ENCODE data around the gene KRTAP2-2.

KRTAP2-2 gene

GRCh38 chr17:41024697-41025096 lies 30.3 kb downstream of the KRTAP2-2 start:
- no peak for DNase-seq (ENCODE audit: low spot score)

- no peak for DNase-seq (ENCODE audit: low spot score)
Measured at GRCh38 chr17:41020336-41020735, 34.7 kb downstream of the KRTAP2-2 start.

- no peak for DNase-seq (ENCODE audit: low spot score)
Measured at GRCh38 chr17:41019415-41019814, 35.6 kb downstream of the KRTAP2-2 start.

GRCh38 chr17:41018541-41018940 lies 36.5 kb downstream of the KRTAP2-2 start:
- no peak for DNase-seq (ENCODE audit: low spot score)

GRCh38 chr17:41016578-41017215 lies 38.3 kb downstream of the KRTAP2-2 start:
- no peak for DNase-seq (ENCODE audit: low spot score)

- no peak for DNase-seq (ENCODE audit: low spot score)
Measured at GRCh38 chr17:41015454-41015853, 39.6 kb downstream of the KRTAP2-2 start.

GRCh38 chr17:41013606-41014005 lies 41.4 kb downstream of the KRTAP2-2 start:
- no peak for DNase-seq (ENCODE audit: low spot score)

- DNase-seq (ENCODE audit: low spot score): no peak
Measured at GRCh38 chr17:41013181-41013580, 41.8 kb downstream of the KRTAP2-2 start.

- no peak for DNase-seq (ENCODE audit: low spot score)
Measured at GRCh38 chr17:41012326-41013120, 42.5 kb downstream of the KRTAP2-2 start.

- no peak for DNase-seq (ENCODE audit: low spot score)
Measured at GRCh38 chr17:41010441-41010840, 44.6 kb downstream of the KRTAP2-2 start.

GRCh38 chr17:41009936-41010335 lies 45.1 kb downstream of the KRTAP2-2 start:
- DNase-seq (ENCODE audit: low spot score): no peak

GRCh38 chr17:41009301-41009760 lies 45.7 kb downstream of the KRTAP2-2 start:
- no peak for DNase-seq (ENCODE audit: low spot score)

GRCh38 chr17:41008811-41009210 lies 46.2 kb downstream of the KRTAP2-2 start, which contains the start of gene KRTAP3-1:
Gene KRTAP3-1, minus strand, starts transcription at chr17:41009128. Its CDS starts 54 bp downstream, at chr17:41009074.
- no peak for DNase-seq (ENCODE audit: low spot score)
